ENCODE data around the gene NR2E3.
"Not testable (repeated sequence)": the region's sequence is repeated elsewhere in the genome, so short reads cannot be mapped to it uniquely, and the experiment has no call there.

Gene NR2E3

DNA sequence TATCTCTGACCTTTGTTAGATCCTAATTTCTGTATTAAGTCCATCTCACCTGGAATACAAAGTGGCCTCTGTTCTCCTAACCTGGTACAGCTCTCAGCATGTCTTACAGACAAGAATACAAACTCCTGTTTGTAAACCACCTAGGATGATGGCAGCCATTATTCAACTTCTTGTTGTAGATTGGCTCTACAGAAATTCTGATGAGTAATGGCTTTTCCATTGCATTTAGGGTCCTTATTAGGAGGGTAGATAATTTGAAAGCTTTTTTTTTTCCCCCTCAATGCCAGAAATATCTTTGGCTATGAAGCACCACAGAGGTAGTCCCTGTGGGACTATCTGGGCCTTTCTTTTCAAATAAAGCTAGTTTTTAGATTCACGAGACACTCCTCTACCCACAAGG, 9.8 kb downstream of the NR2E3 start:
- no peak for DNase-seq

DNA sequence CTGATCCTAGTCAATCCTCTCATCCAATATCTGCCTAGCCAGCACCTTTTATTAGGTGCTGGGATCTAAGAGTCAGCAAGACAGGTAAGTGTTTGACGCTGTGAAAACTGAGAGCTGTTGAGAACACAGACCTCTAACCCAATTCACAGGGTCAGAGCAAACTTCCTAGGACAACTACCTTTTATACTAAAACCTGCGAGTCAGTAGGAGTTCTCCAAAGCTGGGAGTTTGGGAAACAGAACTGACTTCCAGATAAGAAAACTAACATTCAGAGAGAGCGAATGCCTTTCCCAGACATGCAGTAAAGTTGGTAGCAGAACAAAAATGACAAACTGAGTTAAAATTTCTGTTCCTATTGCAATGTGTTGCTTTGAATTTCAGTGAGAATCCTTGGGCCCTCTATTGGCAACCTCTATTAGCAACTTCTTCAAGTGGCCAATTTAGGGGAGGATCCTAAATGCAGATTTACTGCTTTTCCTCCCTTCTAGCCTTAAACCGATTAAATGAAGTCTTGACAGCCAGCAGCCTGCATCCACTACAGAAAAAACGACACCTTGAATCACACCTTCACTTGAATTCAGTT, 11.3 kb downstream of the NR2E3 start:
- no peak for DNase-seq

DNA sequence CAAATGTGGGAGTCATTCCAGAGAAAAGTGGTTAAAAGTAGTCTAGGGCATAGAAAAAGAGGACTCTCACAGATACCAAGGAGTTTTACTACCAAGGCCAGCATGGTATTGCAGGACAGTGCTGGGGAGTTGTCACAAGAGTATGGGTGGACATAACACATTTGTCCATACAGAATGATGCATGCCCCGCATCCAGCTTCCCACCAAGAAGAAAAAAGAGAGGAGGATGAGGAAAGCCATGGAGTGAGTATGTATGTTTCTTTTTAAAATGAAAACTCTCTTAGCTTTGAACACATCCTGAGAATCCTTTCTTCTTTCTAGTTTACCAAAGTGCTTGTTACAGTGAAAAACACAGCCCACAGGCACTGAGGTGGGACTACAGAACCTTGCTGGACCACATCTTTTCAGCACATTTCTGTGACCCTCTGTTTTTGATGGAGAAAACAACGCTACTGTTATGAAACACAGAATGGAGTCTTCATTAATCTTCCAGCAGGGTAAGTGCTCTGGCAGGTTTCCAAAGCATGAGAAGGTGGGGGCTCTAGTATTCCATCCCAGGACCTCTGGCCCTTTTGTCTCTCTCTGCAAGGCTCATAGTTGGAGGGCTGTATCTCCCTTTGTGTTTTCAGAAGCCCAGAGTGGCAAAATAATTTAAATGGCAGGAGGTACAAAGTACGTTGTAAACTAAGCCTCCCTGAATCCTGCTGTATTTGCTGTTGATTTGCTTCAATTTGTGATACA, 12.7 kb downstream of the NR2E3 start:
- DNase-seq = no peak

DNA sequence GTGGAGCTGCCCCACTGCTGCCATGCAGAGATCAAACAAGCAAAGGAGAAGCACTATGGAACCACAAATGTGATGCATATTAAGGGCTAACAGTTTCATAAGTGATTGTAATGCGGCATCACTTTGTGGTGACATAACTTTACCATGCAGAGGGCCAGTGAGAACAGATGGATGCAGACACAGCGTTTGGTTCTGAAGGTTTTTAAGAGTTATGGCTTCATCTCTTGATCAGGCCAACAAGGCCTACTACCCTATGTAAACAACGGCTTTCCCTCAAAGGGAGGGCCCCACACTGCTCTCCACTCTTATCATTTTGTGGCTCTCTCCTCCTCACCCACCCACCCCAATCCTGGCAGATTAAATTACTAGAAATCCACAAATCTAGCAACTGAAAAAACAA, 13.4 kb downstream of the NR2E3 start:
- DNase-seq = no peak

DNA sequence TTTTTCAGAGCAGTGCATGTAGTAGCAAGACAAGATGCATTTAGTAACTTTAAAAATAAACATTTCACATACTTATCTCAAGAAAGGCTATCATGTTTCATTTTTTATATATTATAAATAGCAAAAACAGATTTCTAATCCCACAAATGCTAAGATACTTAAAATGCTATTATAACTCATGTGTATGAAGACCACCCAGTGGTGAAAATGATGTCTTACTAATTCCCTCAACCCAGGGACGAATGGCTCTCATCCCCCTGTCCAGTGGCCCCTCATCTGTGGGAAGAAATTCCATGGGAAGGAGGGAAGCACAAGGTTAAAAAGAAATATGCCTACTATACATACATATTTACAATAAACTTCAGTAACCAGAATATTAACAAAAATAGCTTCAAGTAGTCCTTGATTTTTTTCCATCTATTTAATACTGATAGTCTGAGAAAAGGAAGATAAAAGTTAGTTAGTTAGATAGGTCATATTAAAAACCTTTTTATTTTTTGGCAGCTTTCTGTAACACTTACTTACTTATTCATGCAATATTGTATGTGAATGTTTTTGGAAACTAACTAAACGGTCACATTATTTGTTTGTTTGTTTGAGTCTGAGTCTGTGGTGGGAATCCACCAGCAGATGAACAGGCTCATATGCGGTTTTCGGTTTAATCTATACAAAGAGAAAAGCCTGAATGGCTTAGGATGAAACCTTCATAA, 14.8 kb downstream of the NR2E3 start:
- no peak for DNase-seq

DNA sequence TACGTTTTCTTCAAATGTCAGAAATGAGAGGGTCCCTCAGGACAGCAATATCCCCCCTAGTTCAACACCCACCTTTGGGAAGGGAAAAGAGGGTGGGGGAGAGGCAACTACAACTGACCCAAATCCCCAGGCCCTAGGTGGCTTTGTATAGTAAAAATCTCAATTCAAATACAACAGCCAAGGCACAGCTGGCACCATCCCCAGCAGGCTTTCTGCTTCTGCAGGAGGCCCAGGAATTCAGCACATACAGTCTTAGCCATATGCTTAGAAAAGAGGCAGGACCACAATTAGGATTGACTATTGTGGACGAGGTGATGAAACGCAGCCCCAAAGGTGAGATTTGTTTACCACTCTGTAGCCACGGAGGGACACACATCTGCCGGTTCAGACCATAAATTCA, 15.8 kb downstream of the NR2E3 start:
- no peak for DNase-seq

DNA sequence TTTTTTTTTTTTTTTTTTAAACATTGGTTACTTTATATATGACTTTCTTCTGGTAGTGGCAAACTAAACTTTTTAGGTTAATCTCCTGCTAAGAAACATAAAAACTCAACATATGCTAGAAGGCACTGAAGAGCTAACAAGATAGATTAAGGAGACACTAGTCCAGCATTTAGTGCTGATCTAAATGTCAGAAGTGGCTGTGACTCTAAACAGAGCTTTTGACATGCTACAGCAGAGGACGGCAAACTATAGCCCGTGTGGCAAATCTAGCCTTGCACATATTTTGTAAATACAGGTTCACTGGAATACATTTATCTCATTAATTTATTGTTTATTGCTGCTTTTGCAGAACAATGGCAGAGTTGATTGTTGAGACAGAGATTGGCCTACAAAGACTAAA, 20.6 kb downstream of the NR2E3 start:
- no peak for DNase-seq

DNA sequence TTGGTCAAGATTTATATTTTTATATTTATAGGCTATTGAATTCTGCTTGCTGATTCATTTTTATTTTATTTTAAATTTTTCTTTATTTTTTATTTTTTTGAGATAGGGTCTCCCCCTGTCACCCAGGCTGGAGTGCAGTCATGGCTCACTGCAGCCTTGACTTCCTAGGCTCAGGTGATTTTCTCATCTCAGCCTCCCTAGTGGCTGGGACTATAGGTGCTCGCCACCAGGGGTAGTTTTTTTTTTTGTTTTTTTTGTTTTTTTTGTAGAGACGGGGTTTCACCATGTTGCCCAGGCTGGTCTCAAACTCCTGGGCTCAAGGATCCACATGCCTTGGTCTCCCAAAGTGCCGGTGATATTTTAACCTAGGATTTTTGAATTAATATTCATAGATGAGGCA, 31.2 kb downstream of the NR2E3 start:
- DNase-seq = no peak

DNA sequence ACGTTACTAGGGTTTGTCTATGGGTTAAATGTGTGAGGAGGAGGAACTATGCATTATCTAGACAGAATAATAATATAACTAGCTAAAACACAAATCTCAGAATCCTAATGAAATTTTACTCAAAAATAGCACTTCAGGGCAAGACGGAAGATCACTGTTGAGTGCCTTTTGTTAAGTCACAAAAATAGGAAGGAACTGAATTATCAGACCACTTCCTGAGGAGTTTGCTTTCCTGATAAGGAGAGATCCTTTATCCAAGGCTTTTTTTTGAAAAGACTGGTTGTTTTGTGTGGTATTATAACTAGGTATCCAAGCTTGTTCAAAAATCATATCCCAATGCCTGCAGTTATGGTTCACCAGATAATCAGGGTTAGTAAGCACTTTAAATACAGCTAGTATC, 34.6 kb downstream of the NR2E3 start:
- DNase-seq = no peak

DNA sequence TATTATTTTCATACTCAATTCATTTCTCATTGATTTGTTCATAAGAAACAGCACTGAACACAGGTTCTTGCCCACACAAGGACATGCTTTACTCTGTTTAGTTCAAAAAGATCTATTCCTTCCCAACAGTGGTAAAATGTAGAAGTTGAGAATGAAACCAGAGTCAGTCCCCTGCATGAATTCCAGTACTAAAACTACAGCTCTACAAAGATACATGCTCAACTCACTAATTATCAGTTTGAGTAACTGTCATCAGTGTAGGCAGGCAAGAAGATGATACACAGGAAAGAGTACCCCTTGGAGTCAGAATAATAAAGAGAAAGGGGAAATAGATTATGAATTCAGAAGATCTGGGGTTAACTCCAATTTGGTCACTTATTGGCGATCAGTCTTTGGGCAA, 43.2 kb downstream of the NR2E3 start:
- peak; percentile 17 for DNase-seq

DNA sequence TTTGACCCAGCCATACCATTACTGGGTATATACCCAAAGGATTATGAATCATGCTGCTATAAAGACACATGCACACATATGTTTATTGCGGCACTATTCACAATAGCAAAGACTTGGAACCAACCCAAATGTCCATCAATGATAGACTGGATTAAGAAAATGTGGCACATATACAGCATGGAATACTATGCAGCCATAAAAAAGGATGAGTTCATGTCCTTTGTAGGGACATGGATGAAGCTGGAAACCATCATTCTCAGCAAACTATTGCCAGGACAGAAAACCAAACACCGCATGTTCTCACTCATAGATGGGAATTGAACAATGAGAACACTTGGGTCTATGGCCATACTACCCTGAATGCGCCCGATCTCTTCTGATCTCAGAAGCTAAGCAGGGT, 47.9 kb downstream of the NR2E3 start:
- not testable (repeated sequence) for DNase-seq

Data from activated CD4-positive, alpha-beta T cell treated with anti-CD3 and anti-CD28 coated beads, Interleukin-2, Interleukin-6, amounts not matched to agents 100 ng/mL and 50 ng/mL, durations not matched to agents 16 hours and 8 hours (primary cell).